Measurements from ENCODE around the gene SVIP. TPM values are rescaled to one million over a fixed set of nuclear protein-coding genes. Genes with fewer than 3 reads are reported as not detected.

The SVIP gene
- polyA plus RNA-seq, 3 donors, result 1.0 to 3.1 (median 2.6) TPM

- Mint-ChIP-seq H3K4me1 (no peaks in the 10 kb centered on the region), H3K27me3 (ENCODE audit: low read depth in 3 of 3) (no peaks in the 10 kb centered on the region), H3K36me3 (no peaks in the 10 kb centered on the region), H3K27ac (no peak overlapping the region), H3K9me3 (peaks cover 0 to 2% (median 0%) of the 10 kb centered on the region in 7 donors), H3K4me3 (no peak overlapping the region)
- no peak for TF ChIP-seq CTCF (IDR thresholded peaks at IDR 0.05)
- intact Hi-C loops (cut with micrococcal nuclease), result loop anchor here in 1 of 2 donors (10.0 kb wide), 1 partner anchor 445 kb away; the partner anchor contains the start of gene SLC17A6
- H4K20me1 ChIP-seq (ENCODE audit: insufficient read depth, low read length), result no peaks in the 10 kb centered on the region
- no peak overlapping the region for H3K9ac ChIP-seq (ENCODE audit: insufficient read depth, low read length, poor library complexity, severe bottlenecking)
- no peak overlapping the region for H3K4me2 ChIP-seq (replicated peaks; ENCODE audit: extremely low read depth, low read length, poor library complexity, severe bottlenecking)
- H3K27ac ChIP-seq (ENCODE audit: low read depth in 1 of 2, low read length in 2 of 2), result no peak overlapping the region
- H3K36me3 ChIP-seq (replicated peaks in 1 of 2; ENCODE audit: control insufficient read depth in 1 of 2, insufficient read depth in 2 of 2, low read length in 2 of 2), result no peaks in the 10 kb centered on the region
- no peaks in the 10 kb centered on the region for H3K79me2 ChIP-seq (ENCODE audit: insufficient read depth, low read length)
- H3K9me3 ChIP-seq (replicated peaks in 1 of 2; ENCODE audit: control insufficient read depth in 1 of 2, insufficient read depth in 1 of 2, low read length in 2 of 2), result no peaks in the 10 kb centered on the region
- no peak for DNase-seq
- no peak overlapping the region for H3K4me3 ChIP-seq (replicated peaks in 1 of 3; ENCODE audit: low read depth in 2 of 3, low read length in 3 of 3)
- 71% methylated on average over 1 of the region's 5 CpGs for WGBS (ENCODE audit: insufficient coverage)
- H3K4me1 ChIP-seq (ENCODE audit: control insufficient read depth in 1 of 2, insufficient read depth in 2 of 2, low read length in 2 of 2), result no peaks in the 10 kb centered on the region
- H2AFZ ChIP-seq (ENCODE audit: insufficient read depth, low read depth, low read length, poor library complexity, severe bottlenecking), result no peak overlapping the region
- H3K27me3 ChIP-seq (ENCODE audit: control insufficient read depth in 2 of 2, insufficient read depth in 2 of 2, low read length in 2 of 2), result no peaks in the 10 kb centered on the region
Observed at GRCh38 chr11:22779850-22780249, 49.8 kb downstream of the SVIP start.

GRCh38 chr11:22778642-22779041 lies 51.0 kb downstream of the SVIP start:
- Histone ChIP-seq H3K27me3 (ENCODE audit: control insufficient read depth in 2 of 2, insufficient read depth in 2 of 2, low read length in 2 of 2) (no peaks in the 10 kb centered on the region), H3K4me1 (ENCODE audit: control insufficient read depth in 1 of 2, insufficient read depth in 2 of 2, low read length in 2 of 2) (no peaks in the 10 kb centered on the region), H3K9me3 (replicated peaks in 1 of 2; ENCODE audit: control insufficient read depth in 1 of 2, insufficient read depth in 1 of 2, low read length in 2 of 2) (no peaks in the 10 kb centered on the region), H3K4me2 (replicated peaks; ENCODE audit: extremely low read depth, low read length, poor library complexity, severe bottlenecking) (no peak overlapping the region), H3K36me3 (replicated peaks in 1 of 2; ENCODE audit: control insufficient read depth in 1 of 2, insufficient read depth in 2 of 2, low read length in 2 of 2) (no peaks in the 10 kb centered on the region), H3K4me3 (replicated peaks in 1 of 3; ENCODE audit: low read depth in 2 of 3, low read length in 3 of 3) (no peak overlapping the region), H3K79me2 (ENCODE audit: insufficient read depth, low read length) (no peaks in the 10 kb centered on the region), H3K27ac (ENCODE audit: low read depth in 1 of 2, low read length in 2 of 2) (no peak overlapping the region), H4K20me1 (ENCODE audit: insufficient read depth, low read length) (no peaks in the 10 kb centered on the region), H2AFZ (ENCODE audit: insufficient read depth, low read depth, low read length, poor library complexity, severe bottlenecking) (no peak overlapping the region), H3K9ac (ENCODE audit: insufficient read depth, low read length, poor library complexity, severe bottlenecking) (no peak overlapping the region)
- no peaks in the 10 kb centered on the region for H3K27me3 Mint-ChIP-seq (ENCODE audit: low read depth in 3 of 3)
- intact Hi-C loops (cut with micrococcal nuclease), result no loop called here
- TF ChIP-seq CTCF (IDR thresholded peaks at IDR 0.05), result no peak
- no peak overlapping the region for H3K4me3 Mint-ChIP-seq
- no peak for DNase-seq
- H3K27ac Mint-ChIP-seq, result no peak overlapping the region
- no peaks in the 10 kb centered on the region for H3K4me1 Mint-ChIP-seq
- H3K36me3 Mint-ChIP-seq, result no peaks in the 10 kb centered on the region
- no peaks in the 10 kb centered on the region for H3K9me3 Mint-ChIP-seq

All from CD14-positive monocyte (primary cell).